GM23248 (cell line): ENCODE data around the gene ARHGAP26. TPM values are rescaled to one million over a fixed set of nuclear protein-coding genes. Genes with fewer than 3 reads are reported as not detected.

Experiments used
- DNase-seq: peaks from one replicate; pipeline ENCODE4 v3.0.0-alpha.2; 2015
- H2AFZ ChIP-seq: fragments of 200-600 bp; sonication (generic); 2 replicates; pipeline ENCODE4 v1.6.1; 2016; ENCODE audit warnings: antibody characterized with exemption
- H3F3A ChIP-seq: fragments of 200-600 bp; sonication (generic); 2 replicates; pipeline ENCODE4 v1.6.1; 2016; ENCODE audit warnings: mild to moderate bottlenecking, antibody characterized with exemption, mixed run types; ENCODE audit not compliant: insufficient read depth
- H3K27ac ChIP-seq: fragments of 200-600 bp; sonication (generic); 2 replicates; pipeline ENCODE4 v1.5.1; 2016; ENCODE audit warnings: mild to moderate bottlenecking
- H3K27me3 ChIP-seq: fragments of 200-600 bp; sonication (generic); replicated peaks from 2 replicates; pipeline ENCODE4 v1.6.1; 2016; ENCODE audit warnings: mild to moderate bottlenecking; ENCODE audit not compliant: insufficient read depth
- H3K36me3 ChIP-seq: fragments of 200-600 bp; sonication (generic); 2 replicates; pipeline ENCODE4 v1.6.1; 2016; ENCODE audit warnings: low read depth, mild to moderate bottlenecking
- H3K4me1 ChIP-seq: fragments of 200-600 bp; sonication (generic); 2 replicates; pipeline ENCODE4 v1.6.1; 2016; ENCODE audit warnings: mild to moderate bottlenecking; ENCODE audit not compliant: insufficient read depth
- H3K4me2 ChIP-seq: fragments of 200-600 bp; sonication (generic); one replicate; pipeline ENCODE4 v1.6.1; 2016; ENCODE audit warnings: mild to moderate bottlenecking; ENCODE audit not compliant: unreplicated experiment
- H3K4me3 ChIP-seq: fragments of 200-600 bp; sonication (generic); 2 replicates; pipeline ENCODE4 v1.5.1; 2016; ENCODE audit warnings: mild to moderate bottlenecking
- H3K79me2 ChIP-seq: fragments of 200-600 bp; sonication (generic); 2 replicates; pipeline ENCODE4 v1.6.1; 2016; ENCODE audit warnings: mild to moderate bottlenecking; ENCODE audit not compliant: insufficient read depth
- H3K9ac ChIP-seq: fragments of 200-600 bp; sonication (generic); 2 replicates; pipeline ENCODE4 v1.6.1; 2016; ENCODE audit warnings: mild to moderate bottlenecking
- H3K9me2 ChIP-seq: fragments of 200-600 bp; sonication (generic); 2 replicates; pipeline ENCODE4 v1.6.1; 2016; ENCODE audit warnings: mixed run types, mild to moderate bottlenecking, moderate library complexity; ENCODE audit not compliant: insufficient read depth
- H3K9me3 ChIP-seq: fragments of 200-600 bp; sonication (generic); one replicate; pipeline ENCODE4 v1.6.1; 2017; ENCODE audit warnings: low read depth
- H4K20me1 ChIP-seq: fragments of 200-600 bp; sonication (generic); 2 replicates; pipeline ENCODE4 v1.6.0; 2016; ENCODE audit not compliant: insufficient read depth
- EZH2 ChIP-seq: fragments of 200-600 bp; sonication (generic); IDR thresholded peaks from 2 replicates; pipeline ENCODE4 v1.6.1; 2018; ENCODE audit warnings: antibody characterized with exemption, mild to moderate bottlenecking; ENCODE audit not compliant: insufficient read depth, poor library complexity, severe bottlenecking
- EZH2phosphoT487 ChIP-seq: fragments of 200-600 bp; sonication (generic); IDR thresholded peaks from 2 replicates; pipeline ENCODE4 v1.6.1; 2018; ENCODE audit warnings: antibody characterized with exemption, moderate library complexity, mild to moderate bottlenecking, low read depth; ENCODE audit not compliant: insufficient read depth
- WGBS, 2 experiments: methylation state at CpG; one replicate each; pipeline ENCODE4 v1.1.6; 2015 to 2017; ENCODE audit warnings: low lambda C conversion rate in 2 of 2, low coverage in 1 of 2; ENCODE audit errors: missing lambda C conversion rate in 2 of 2; 5-methylcytosine and 5-hydroxymethylcytosine counted together
- in situ Hi-C: fragments of 300-500 bp; cut with MboI; formaldehyde crosslinking; loops from 2 replicates; pipeline ENCODE4 v1.15.0; 2020
- polyA plus RNA-seq: library from polyadenylated mRNA; unstranded; fragments of >200 nt; fragmentation: Nextera tagmentation; extraction: Ambion mirVana; gene quantifications from 2 replicates; pipeline ENCODE4 v1.2.1, GENCODE V29; 2016
- total RNA-seq: library from RNA; depleted of rRNA; stranded (reverse); fragments of >200 nt; shearing (Covaris generic); gene quantifications from 2 replicates; pipeline ENCODE4 v1.2.3, GENCODE V29; 2014

ARHGAP26 gene
- total and polyA plus RNA-seq, 2 experiments from 2014 or later: 1.6 to 1.7 TPM

- in situ Hi-C loops: no loop called here
- Histone ChIP-seq H3F3A (peaks cover 8% of the 10 kb centered on the region), H4K20me1 (no peaks in the 10 kb centered on the region), H3K9me3 (no peaks in the 10 kb centered on the region), H3K4me3 (no peak overlapping the region), H3K36me3 (no peaks in the 10 kb centered on the region), H2AFZ (no peak overlapping the region), H3K4me1 (peaks cover 9% of the 10 kb centered on the region), H3K4me2 (no peak overlapping the region), H3K79me2 (no peaks in the 10 kb centered on the region), H3K9ac (no peak overlapping the region), H3K27me3 (no peaks in the 10 kb centered on the region), H3K27ac (no peak overlapping the region), H3K9me2 (no peaks in the 10 kb centered on the region)
- DNase-seq: no peak
- 97 to 100% methylated on average over 2 of the region's 2 CpGs for WGBS, 2 experiments
- TF ChIP-seq EZH2phosphoT487: no peak
- no peak for TF ChIP-seq EZH2
Measured at GRCh38 chr5:142954455-142954854, 184.3 kb downstream of the ARHGAP26 start.

DNA sequence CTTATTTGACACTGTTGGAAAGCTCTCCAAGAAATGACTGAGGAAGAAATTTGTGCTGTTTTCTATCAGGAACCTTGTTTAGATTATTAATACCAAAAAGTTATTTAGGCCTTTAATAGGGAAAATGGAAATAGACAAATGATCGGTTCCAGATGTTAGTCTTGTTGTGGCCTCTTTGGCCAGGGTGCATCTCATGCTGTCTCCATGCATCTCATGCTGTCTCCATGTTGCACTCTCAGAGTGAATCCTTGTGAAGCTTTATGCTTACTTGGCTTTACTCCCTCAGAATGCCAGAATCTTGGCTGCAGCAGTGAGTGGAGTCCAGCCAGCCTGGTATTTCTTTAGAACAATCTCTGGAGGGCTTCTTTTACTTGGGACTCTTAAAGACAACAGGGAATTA, 185.5 kb downstream of the ARHGAP26 start:
- Histone ChIP-seq H3K79me2 (no peaks in the 10 kb centered on the region), H3K27me3 (no peaks in the 10 kb centered on the region), H4K20me1 (no peaks in the 10 kb centered on the region), H3K4me2 (no peak overlapping the region), H3K9me2 (no peaks in the 10 kb centered on the region), H2AFZ (no peak overlapping the region), H3F3A (peaks cover 19% of the 10 kb centered on the region), H3K27ac (no peak overlapping the region), H3K4me1 (peaks cover 20% of the 10 kb centered on the region), H3K9me3 (no peaks in the 10 kb centered on the region), H3K9ac (no peak overlapping the region), H3K36me3 (no peaks in the 10 kb centered on the region), H3K4me3 (no peak overlapping the region)
- DNase-seq: no peak
- 25 to 34% methylated on average over 1 of the region's 1 CpG for WGBS, 2 experiments
- in situ Hi-C loops: no loop called here
- no peak for TF ChIP-seq EZH2phosphoT487

DNA sequence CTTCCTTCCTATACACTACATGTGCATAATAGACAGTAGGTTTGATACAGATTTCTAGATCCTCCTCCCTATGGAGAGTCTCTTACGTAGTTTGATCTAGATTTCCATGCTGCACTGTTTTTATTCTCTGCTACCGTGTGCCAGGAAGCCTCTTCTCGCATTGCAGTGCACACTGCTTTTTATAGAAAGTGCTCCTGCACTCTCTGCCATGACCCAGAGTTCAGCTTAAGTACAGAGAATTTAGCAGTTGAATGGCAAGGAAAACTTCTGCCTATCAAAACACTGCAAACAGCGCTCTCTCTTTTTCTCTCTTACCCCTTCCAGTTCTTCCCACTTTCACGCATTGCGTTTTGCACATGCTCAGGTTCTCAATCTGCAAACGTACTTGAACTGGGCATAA, 187.4 kb downstream of the ARHGAP26 start:
- in situ Hi-C loops: no loop called here
- Histone ChIP-seq H3K4me1 (peaks cover 25% of the 10 kb centered on the region), H3K4me3 (no peak overlapping the region), H4K20me1 (no peaks in the 10 kb centered on the region), H3K9me2 (no peaks in the 10 kb centered on the region), H3K27me3 (no peaks in the 10 kb centered on the region), H3K36me3 (no peaks in the 10 kb centered on the region), H3K9me3 (no peaks in the 10 kb centered on the region), H3F3A (peaks cover 26% of the 10 kb centered on the region), H3K27ac (no peak overlapping the region), H3K79me2 (no peaks in the 10 kb centered on the region), H2AFZ (no peak overlapping the region), H3K4me2 (no peak overlapping the region), H3K9ac (no peak overlapping the region)
- no peak for TF ChIP-seq EZH2
- TF ChIP-seq EZH2phosphoT487: no peak
- no peak for DNase-seq
- 94 to 96% methylated on average over 7 of the region's 7 CpGs for WGBS, 2 experiments

DNA sequence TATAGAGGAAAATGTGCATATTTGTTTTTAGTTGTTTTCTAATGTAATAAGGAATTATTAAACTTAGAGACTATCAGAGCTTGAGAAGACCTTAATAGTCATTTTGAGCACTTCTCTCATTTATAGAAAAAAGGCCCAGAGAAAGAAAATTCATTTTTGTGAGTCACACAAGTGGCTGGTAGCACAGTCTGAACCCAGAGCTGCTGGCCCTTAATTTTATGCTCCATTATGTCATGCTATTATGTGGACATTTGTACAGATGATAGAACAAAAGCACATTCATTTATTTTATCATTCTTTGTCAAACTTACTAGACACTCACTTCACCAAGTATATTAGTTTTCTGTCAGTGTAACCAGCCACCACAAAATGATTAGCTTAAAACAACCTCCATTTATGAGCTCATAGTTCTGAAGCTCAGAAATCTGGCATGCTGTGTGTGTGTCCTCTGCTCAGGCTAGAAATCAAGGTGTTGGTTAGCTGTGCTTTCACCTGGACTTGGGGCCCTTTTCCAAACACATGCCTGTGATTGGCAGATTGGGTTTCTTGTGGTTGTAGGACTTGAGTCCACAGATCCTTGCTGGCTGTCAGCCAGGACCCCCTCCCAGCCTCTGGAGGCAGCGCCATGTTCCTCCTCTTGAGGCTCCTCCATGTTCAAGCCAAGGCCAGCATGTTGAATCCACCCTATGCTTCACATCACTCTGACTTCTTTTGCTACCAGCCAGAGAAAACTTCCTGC, 188.9 kb downstream of the ARHGAP26 start:
- H3K36me3 ChIP-seq: no peaks in the 10 kb centered on the region
- DNase-seq: peak; percentile 35
- H3K27ac ChIP-seq: peak overlapping the region; percentile 66
- H3K4me2 ChIP-seq: peak overlapping the region; percentile 43
- in situ Hi-C loops: no loop called here
- H3K79me2 ChIP-seq: no peaks in the 10 kb centered on the region
- peaks cover 25% of the 10 kb centered on the region for H3K4me1 ChIP-seq
- H3K9ac ChIP-seq: no peak overlapping the region
- no peaks in the 10 kb centered on the region for H3K9me3 ChIP-seq
- no peak overlapping the region for H2AFZ ChIP-seq
- H4K20me1 ChIP-seq: no peaks in the 10 kb centered on the region
- H3F3A ChIP-seq: peaks cover 26% of the 10 kb centered on the region
- 100% methylated on average over 1 of the region's 1 CpG for WGBS, 2 experiments
- no peak overlapping the region for H3K4me3 ChIP-seq
- H3K9me2 ChIP-seq: no peaks in the 10 kb centered on the region
- H3K27me3 ChIP-seq: no peaks in the 10 kb centered on the region
- TF ChIP-seq EZH2 (no peak), EZH2phosphoT487 (no peak)
